ENCODE data around the gene NFKBIL1. TPM values are rescaled to one million over a fixed set of nuclear protein-coding genes. Genes with fewer than 3 reads are reported as not detected.
A peak's percentile ranks its signal among the peaks of the same experiment; 100 is the strongest.

The NFKBIL1 gene
- polyA plus RNA-seq, 2 of the 4 experiments (the other 2 are of a cell fraction): 5.2 to 9.0 TPM

DNA sequence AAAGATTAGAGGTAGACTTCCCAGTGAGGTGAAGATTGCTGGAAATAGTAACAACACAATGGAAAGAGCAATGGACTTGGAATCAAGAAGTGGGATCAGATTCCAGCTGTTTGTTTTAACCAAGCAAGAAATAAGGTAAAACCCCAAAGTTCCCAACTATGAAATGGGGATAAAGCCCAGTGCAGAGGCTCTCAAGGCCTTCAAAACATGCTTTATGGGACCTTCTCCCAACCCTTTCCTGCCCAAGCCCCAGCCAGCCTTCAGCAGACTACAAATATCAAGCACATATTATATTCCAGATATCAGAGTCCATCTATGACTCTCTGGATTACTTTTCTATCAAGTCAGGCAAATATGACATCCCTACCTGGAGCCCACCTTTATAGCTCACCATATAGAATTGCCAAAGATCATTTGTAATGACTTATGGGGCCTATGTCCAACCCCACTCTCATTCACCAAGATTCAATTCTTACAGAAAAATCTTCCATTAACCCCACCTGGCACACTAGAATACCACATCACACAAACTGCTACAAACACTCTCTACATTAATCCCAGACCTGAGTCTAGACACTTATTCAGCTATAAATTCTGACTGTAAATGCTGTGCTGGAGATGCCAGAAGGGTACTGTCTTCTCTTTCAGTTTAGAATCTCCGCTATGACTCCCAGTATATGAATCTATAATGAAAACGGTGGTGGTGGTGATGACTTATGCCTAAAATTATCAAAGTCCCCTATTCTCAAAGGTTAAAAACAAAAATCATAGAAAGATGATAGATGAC is 11.7 kb upstream of the NFKBIL1 start:
- FAIRE-seq (no peak), ATAC-seq (no peak), DNase-seq (ENCODE audit: low read depth in 1 of 2, low spot score in 1 of 2) (no peak)
- H3K4me2 ChIP-seq: no peak overlapping the region
- CTCF ChIA-PET: interaction anchor here (0.6 to 2.7 kb wide), 3 partner anchors 10 to 151 kb away, joined by 3 to 8 read pairs (median 3); partner anchors contain the start of genes ATP6V1G2 and NFKBIL1
- no peak overlapping the region for H3K4me3 ChIP-seq
- H3K9me3 ChIP-seq: no peaks in the 10 kb centered on the region
- no peak overlapping the region for H3K27ac ChIP-seq
- WGBS (ENCODE audit: missing lambda C conversion rate): 84% methylated on average over 2 of the region's 2 CpGs
- peaks cover 24% of the 10 kb centered on the region for H3K4me1 ChIP-seq
- no peak for TF ChIP-seq BCL3 (IDR thresholded peaks at IDR 0.05)
- no peak for TF ChIP-seq RCOR1 (IDR thresholded peaks at IDR 0.05; ENCODE audit: low read depth, low read length)
- TF ChIP-seq BHLHE40 (IDR thresholded peaks at IDR 0.05; ENCODE audit: low read depth, low read length): no peak
- no peak for TF ChIP-seq HOXB13 (CRISPR knock-in tag; IDR thresholded peaks at IDR 0.05; ENCODE audit: low read depth)
- TF ChIP-seq NPAS2 (CRISPR knock-in tag; IDR thresholded peaks at IDR 0.05; ENCODE audit: borderline replicate concordance): no peak
- TF ChIP-seq HEYL (CRISPR knock-in tag; IDR thresholded peaks at IDR 0.05): no peak
- no peak for TF ChIP-seq EHMT2 (IDR thresholded peaks at IDR 0.05; ENCODE audit: low read depth)
- TF ChIP-seq CEBPB (IDR thresholded peaks at IDR 0.05): no peak
- TF ChIP-seq MAFK (IDR thresholded peaks at IDR 0.05; ENCODE audit: partially characterized antibody): no peak
- TF ChIP-seq TP53 (CRISPR knock-in tag; IDR thresholded peaks at IDR 0.05): no peak
- no peak for TF ChIP-seq EHF (CRISPR knock-in tag; IDR thresholded peaks at IDR 0.05)
- TF ChIP-seq, protein P1, sequence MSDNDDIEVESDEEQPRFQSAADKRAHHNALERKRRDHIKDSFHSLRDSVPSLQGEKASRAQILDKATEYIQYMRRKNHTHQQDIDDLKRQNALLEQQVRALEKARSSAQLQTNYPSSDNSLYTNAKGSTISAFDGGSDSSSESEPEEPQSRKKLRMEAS (IDR thresholded peaks at IDR 0.05): no peak
- POLR2A ChIA-PET: no interaction called here

DNA sequence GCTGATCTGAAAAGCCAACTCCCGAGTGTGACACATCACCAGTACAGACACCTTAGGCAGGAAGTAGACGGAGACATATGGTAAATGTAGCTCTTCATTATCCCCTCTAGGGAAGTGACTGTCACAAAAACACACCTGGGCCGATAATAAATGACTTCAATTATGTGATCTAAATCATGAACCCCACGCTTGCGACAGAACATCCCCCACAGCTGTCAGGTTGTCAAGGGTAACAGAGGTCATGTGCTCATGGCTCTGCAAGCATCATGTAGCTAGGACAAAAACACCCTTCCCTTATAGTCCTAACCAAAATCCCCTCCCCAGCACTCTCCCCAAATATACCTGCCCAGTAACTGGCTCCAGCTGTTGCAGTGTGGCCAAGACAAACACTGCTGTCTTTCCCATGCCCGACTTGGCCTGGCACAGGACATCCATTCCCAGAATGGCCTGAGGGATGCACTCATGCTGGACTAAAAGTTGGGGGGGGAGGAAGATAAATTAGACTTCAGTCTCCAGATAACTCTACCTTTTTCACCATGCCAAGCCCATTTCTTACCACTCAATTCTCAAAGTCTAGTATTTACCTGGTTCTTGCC is 8.5 kb upstream of the NFKBIL1 start:
- WGBS (ENCODE audit: missing lambda C conversion rate): 79% methylated on average over 6 of the region's 6 CpGs
- FAIRE-seq (no peak), DNase-seq (ENCODE audit: low read depth in 1 of 2, low spot score in 1 of 2) (no peak), ATAC-seq (no peak)
- TF ChIP-seq HEYL (CRISPR knock-in tag; IDR thresholded peaks at IDR 0.05) (no peak), CTCF (IDR thresholded peaks at IDR 0.05) (no peak), ZNF302 (CRISPR knock-in tag; IDR thresholded peaks at IDR 0.05) (no peak), FOXS1 (CRISPR knock-in tag; IDR thresholded peaks at IDR 0.05) (no peak), ELK1 (IDR thresholded peaks at IDR 0.05; ENCODE audit: low read depth, low read length) (no peak), KDM5A (IDR thresholded peaks at IDR 0.05) (no peak), CHD4 (IDR thresholded peaks at IDR 0.05; ENCODE audit: borderline replicate concordance) (no peak), CEBPB (IDR thresholded peaks at IDR 0.05) (no peak), CBX8 (IDR thresholded peaks at IDR 0.05) (no peak), MYC (IDR thresholded peaks at IDR 0.05; ENCODE audit: borderline replicate concordance, low read length) (no peak), CHD2 (IDR thresholded peaks at IDR 0.05; ENCODE audit: low read length, partially characterized antibody) (no peak), CBX2 (IDR thresholded peaks at IDR 0.05; ENCODE audit: borderline replicate concordance, low read depth) (no peak), POLR2AphosphoS2 (conservative IDR thresholded peaks at IDR 0.05; ENCODE audit: low read length) (no peak)
- Histone ChIP-seq H3K4me1 (peaks cover 28% of the 10 kb centered on the region), H3K4me3 (no peak overlapping the region; the same call in 2 of the 3 replicates), H3K27ac (no peak overlapping the region), H3K9me3 (no peaks in the 10 kb centered on the region), H3K4me2 (peak overlapping the region; percentile 97)
- ChIA-PET CTCF (interaction anchor here (1.1 to 1.5 kb wide), 2 partner anchors 14 to 59 kb away, joined by 4 to 5 read pairs; no protein-coding TSS in a partner anchor), POLR2A (no interaction called here)
